Endothelial cell of umbilical vein (primary cell): Measurements from ENCODE around the gene FMNL3. TPM values are rescaled to one million over a fixed set of nuclear protein-coding genes. Genes with fewer than 3 reads are reported as not detected.

ENCODE experiments used
- BruUV-seq: library from RNA; stranded (reverse); fragments of 400-500 nt; replicated peaks from 2 replicates; lab custom pipeline; 2021; lab: Mats Ljungman, UMichigan
- CTCF ChIA-PET: fragments of 300-600, 350-600 bp; sonication (Branson Sonifier 250); formaldehyde crosslinking; loops from one replicate; lab custom pipeline; 2021; ENCODE audit warnings: antibody characterized with exemption, inconsistent platforms; lab: Charles Lee
- POLR2A ChIA-PET: fragments of 300-600, 350-600 bp; sonication (Branson Sonifier 250); formaldehyde crosslinking; loops from one replicate; lab custom pipeline; 2021; ENCODE audit warnings: antibody characterized with exemption, inconsistent platforms; lab: Charles Lee
- DNase-seq: peaks from one replicate; pipeline ENCODE4 v3.0.0-alpha.2; 2011; ENCODE audit warnings: low read depth, low spot score
- FAIRE-seq: peaks from 2 replicates; lab custom pipeline; 2011; peaks lifted over from hg19 to GRCh38; lab: Jason Lieb, UNC
- H2AFZ ChIP-seq: 2 replicates; pipeline ENCODE4 v1.6.0; 2012; ENCODE audit warnings: low read depth, low read length, control low read depth, inconsistent platforms
- H3K27ac ChIP-seq: 2 replicates; pipeline ENCODE4 v1.5.1; 2011; ENCODE audit warnings: low read depth, mild to moderate bottlenecking, control low read depth, low read length, moderate library complexity; ENCODE audit not compliant: insufficient read depth
- H3K27me3 ChIP-seq, 2 experiments: 2 replicates each; pipeline versions ENCODE4 v1.6.0 to v1.6.1; 2011; ENCODE audit warnings: low read length in 2 of 2, mixed read lengths in 1 of 2; ENCODE audit not compliant: control insufficient read depth in 2 of 2, insufficient read depth in 2 of 2
- H3K36me3 ChIP-seq, 2 experiments: 2 replicates in 1 of 2; 3 replicates in 1 of 2; pipeline ENCODE4 v1.5.1; 2011; ENCODE audit warnings: low read length in 2 of 2, mild to moderate bottlenecking in 1 of 2, moderate library complexity in 1 of 2; ENCODE audit not compliant: control insufficient read depth in 2 of 2, insufficient read depth in 2 of 2; ENCODE audit errors: extremely low read depth in 1 of 2
- H3K4me1 ChIP-seq: 3 replicates; pipeline ENCODE4 v1.5.1; 2011; ENCODE audit warnings: mild to moderate bottlenecking, low read length; ENCODE audit not compliant: control insufficient read depth, insufficient read depth; ENCODE audit errors: extremely low read depth
- H3K4me2 ChIP-seq: 2 replicates; pipeline ENCODE4 v1.6.1; 2011; ENCODE audit warnings: low read length, control low read depth, mixed read lengths; ENCODE audit not compliant: insufficient read depth
- H3K4me3 ChIP-seq, 3 experiments: fragments of 200-600 bp in 1 of 3; sonication (generic), shearing (Covaris generic) in 1 of 3; replicated peaks in 1 of 3; 2 replicates each; pipeline ENCODE4 v1.5.1; 2011 to 2016; ENCODE audit warnings: control low read depth in 3 of 3, low read length in 3 of 3, mild to moderate bottlenecking in 2 of 3, inconsistent platforms in 1 of 3, low read depth in 1 of 3, moderate library complexity in 1 of 3; ENCODE audit not compliant: insufficient read depth in 1 of 3
- H3K79me2 ChIP-seq: 2 replicates; pipeline ENCODE4 v1.6.0; 2012; ENCODE audit warnings: low read length, inconsistent platforms; ENCODE audit not compliant: control insufficient read depth, insufficient read depth
- H3K9ac ChIP-seq: replicated peaks from 2 replicates; pipeline ENCODE3; 2011; ENCODE audit warnings: low read length, control low read depth; ENCODE audit not compliant: insufficient read depth; ENCODE audit errors: extremely low read depth
- H3K9me1 ChIP-seq: replicated peaks from 3 replicates; pipeline ENCODE4 v1.6.0; 2011; ENCODE audit warnings: mild to moderate bottlenecking, low read length; ENCODE audit not compliant: control insufficient read depth, insufficient read depth; ENCODE audit errors: extremely low read depth
- H3K9me3 ChIP-seq: replicated peaks from 2 replicates; pipeline ENCODE4 v1.5.1; 2012; ENCODE audit warnings: low read length, inconsistent platforms; ENCODE audit not compliant: control insufficient read depth, insufficient read depth
- H4K20me1 ChIP-seq: replicated peaks from 2 replicates; pipeline ENCODE3; 2011; ENCODE audit warnings: mild to moderate bottlenecking, low read length; ENCODE audit not compliant: control insufficient read depth, insufficient read depth; ENCODE audit errors: extremely low read depth
- CTCF ChIP-seq, 2 donors: IDR thresholded peaks; 1 replicate in 1 of 2; 2 replicates in 1 of 2; pipeline ENCODE4 v1.5.1; 2011; ENCODE audit warnings: low read length in 2 of 2, mild to moderate bottlenecking in 2 of 2, moderate library complexity in 2 of 2, control low read depth in 1 of 2, inconsistent platforms in 1 of 2, low read depth in 1 of 2; ENCODE audit not compliant: insufficient read depth in 1 of 2; ENCODE audit errors: extremely low read depth in 1 of 2
- EZH2 ChIP-seq: IDR thresholded peaks from 2 replicates; pipeline ENCODE4 v1.6.1; 2012; ENCODE audit warnings: borderline replicate concordance, low read depth, mild to moderate bottlenecking, moderate library complexity, low read length, inconsistent platforms; ENCODE audit not compliant: severe bottlenecking
- FOS ChIP-seq: IDR thresholded peaks from 2 replicates; pipeline ENCODE4 v1.6.1; 2011; ENCODE audit warnings: mild to moderate bottlenecking, low read length, moderate library complexity, borderline replicate concordance; ENCODE audit not compliant: insufficient read depth
- GATA2 ChIP-seq: IDR thresholded peaks from 2 replicates; pipeline ENCODE4 v1.7.0; 2011; ENCODE audit warnings: low read depth, mild to moderate bottlenecking, moderate library complexity, mixed read lengths, low read length; ENCODE audit not compliant: insufficient read length, insufficient read depth
- JUN ChIP-seq: IDR thresholded peaks from 2 replicates; pipeline ENCODE4 v1.6.1; 2011; ENCODE audit warnings: borderline replicate concordance, low read depth; ENCODE audit not compliant: insufficient read length, insufficient read depth
- MAX ChIP-seq: IDR thresholded peaks from 2 replicates; pipeline ENCODE4 v1.6.1; 2011; ENCODE audit not compliant: insufficient read depth, insufficient read length
- MYC ChIP-seq: IDR thresholded peaks from one replicate; pipeline ENCODE4 v1.6.1; 2011; ENCODE audit warnings: mild to moderate bottlenecking, low read depth, low read length
- POLR2A ChIP-seq: IDR thresholded peaks from 2 replicates; pipeline ENCODE4 v1.6.1; 2012; ENCODE audit warnings: low read depth, mild to moderate bottlenecking, control low read depth, low read length
- POLR2AphosphoS5 ChIP-seq: IDR thresholded peaks from 2 replicates; pipeline ENCODE4 v1.6.1; 2012; ENCODE audit warnings: low read depth, mild to moderate bottlenecking, control low read depth, low read length, moderate library complexity; ENCODE audit not compliant: insufficient read depth
- dilution Hi-C: fragments of 300-500 bp; cut with MboI; formaldehyde crosslinking; loops from one replicate; pipeline ENCODE4 v1.15.0; 2019; ENCODE audit warnings: low sequenced_read_pairs; ENCODE audit not compliant: extremely low pct_ligation_motif_present
- intact Hi-C: fragments of 100-400 bp; cut with micrococcal nuclease; formaldehyde crosslinking; loops from one replicate; pipeline ENCODE4 v1.10.0; 2022
- polyA plus RNA-seq, 4 experiments: library from polyadenylated mRNA; depleted of rRNA in 3 of 4; stranded (reverse) in 3 of 4; unstranded in 1 of 4; fragments of >200 nt; gene quantifications; 2 replicates each; pipeline versions ENCODE4 v1.2.1 to v1.2.3, GENCODE V29; 2011 to 2012; ENCODE audit warnings: missing spikeins in 1 of 4
- total RNA-seq: library from RNA; stranded (reverse); gene quantifications from 2 replicates; pipeline ENCODE4 v1.2.3, GENCODE V29; 2021

The FMNL3 gene
- total and polyA plus RNA-seq, 2 donors (not counting 3 experiments of a cell fraction or from before 2014, with no cell fraction given), result 35.1 to 93.3 TPM

GRCh38 chr12:49649445-49649844 lies 57.8 kb downstream of the FMNL3 start:
- H3K27ac ChIP-seq, result no peak overlapping the region
- H4K20me1 ChIP-seq, result no peaks in the 10 kb centered on the region
- dilution Hi-C loops (no loop called here), intact Hi-C loops (no loop called here)
- BruUV-seq, result no TSS peak
- peaks cover 46 to 67% of the 10 kb centered on the region in 2 experiments for H3K36me3 ChIP-seq
- FAIRE-seq, result no peak
- DNase-seq, result no peak
- H3K4me2 ChIP-seq, result no peak overlapping the region
- no peaks in the 10 kb centered on the region for H3K27me3 ChIP-seq
- H3K4me1 ChIP-seq, result peaks cover 31% of the 10 kb centered on the region
- H3K9me1 ChIP-seq, result no peaks in the 10 kb centered on the region
- no peak overlapping the region for H3K4me3 ChIP-seq
- no peak for TF ChIP-seq MAX
- TF ChIP-seq MYC, result no peak
- TF ChIP-seq POLR2A, result no peak
- TF ChIP-seq JUN, result no peak
- TF ChIP-seq FOS, result no peak
- TF ChIP-seq GATA2, result no peak
- TF ChIP-seq CTCF (IDR thresholded peaks at IDR 0.05; ENCODE audit: extremely low read depth in 1 of 2, insufficient read depth in 1 of 2, low read depth in 1 of 2, low read length in 2 of 2), result no peak
- no peak for TF ChIP-seq EZH2
- no peak for TF ChIP-seq POLR2AphosphoS5
- H3K79me2 ChIP-seq, result no peaks in the 10 kb centered on the region
- POLR2A ChIA-PET, result no interaction called here
- H2AFZ ChIP-seq, result no peak overlapping the region
- CTCF ChIA-PET, result interaction anchor here (1.1 to 3.2 kb wide), 5 partner anchors 9 to 61 kb away, joined by 3 to 47 read pairs (median 23); partner anchors contain the start of gene FMNL3
- H3K9me3 ChIP-seq, result no peaks in the 10 kb centered on the region
- no peak overlapping the region for H3K9ac ChIP-seq
